ENCODE data around the gene MAP1A. TPM values are rescaled to one million over a fixed set of nuclear protein-coding genes. Genes with fewer than 3 reads are reported as not detected.

MAP1A gene
- total and polyA plus RNA-seq, 3 donors from 2014 or later, result 11.4 to 19.1 (median 17.7) TPM

DNA sequence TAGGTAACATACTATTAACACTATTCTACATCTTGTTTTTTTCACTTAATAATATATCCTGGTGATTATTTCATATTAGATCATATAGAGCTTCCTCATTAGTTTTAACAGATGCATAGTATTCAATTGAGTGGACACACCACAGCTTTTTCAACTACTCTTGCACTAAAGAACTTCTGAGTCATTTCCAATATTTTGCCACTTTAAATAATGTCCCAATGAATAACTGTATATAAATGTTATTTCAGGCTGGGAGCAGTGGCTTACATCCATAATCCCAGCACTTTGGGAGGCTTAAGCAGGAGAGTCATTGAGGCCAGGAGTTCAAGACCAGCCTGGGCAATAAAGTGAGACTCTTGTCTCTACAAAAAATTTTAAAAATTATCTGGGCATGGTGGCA lies 26.9 kb downstream of the MAP1A start:
- no peak overlapping the region for H3K4me3 ChIP-seq
- no peak for DNase-seq
- H3K27me3 ChIP-seq, result no peaks in the 10 kb centered on the region
- no peaks in the 10 kb centered on the region for H3K9me3 ChIP-seq
- intact Hi-C loops (cut with DNase I; ENCODE audit: low total_unique reads), result no loop called here
- no peak overlapping the region for H3K27ac ChIP-seq
- no peaks in the 10 kb centered on the region for H3K36me3 ChIP-seq (ENCODE audit: low read depth, missing control alignments)
- TF ChIP-seq, protein P1, sequence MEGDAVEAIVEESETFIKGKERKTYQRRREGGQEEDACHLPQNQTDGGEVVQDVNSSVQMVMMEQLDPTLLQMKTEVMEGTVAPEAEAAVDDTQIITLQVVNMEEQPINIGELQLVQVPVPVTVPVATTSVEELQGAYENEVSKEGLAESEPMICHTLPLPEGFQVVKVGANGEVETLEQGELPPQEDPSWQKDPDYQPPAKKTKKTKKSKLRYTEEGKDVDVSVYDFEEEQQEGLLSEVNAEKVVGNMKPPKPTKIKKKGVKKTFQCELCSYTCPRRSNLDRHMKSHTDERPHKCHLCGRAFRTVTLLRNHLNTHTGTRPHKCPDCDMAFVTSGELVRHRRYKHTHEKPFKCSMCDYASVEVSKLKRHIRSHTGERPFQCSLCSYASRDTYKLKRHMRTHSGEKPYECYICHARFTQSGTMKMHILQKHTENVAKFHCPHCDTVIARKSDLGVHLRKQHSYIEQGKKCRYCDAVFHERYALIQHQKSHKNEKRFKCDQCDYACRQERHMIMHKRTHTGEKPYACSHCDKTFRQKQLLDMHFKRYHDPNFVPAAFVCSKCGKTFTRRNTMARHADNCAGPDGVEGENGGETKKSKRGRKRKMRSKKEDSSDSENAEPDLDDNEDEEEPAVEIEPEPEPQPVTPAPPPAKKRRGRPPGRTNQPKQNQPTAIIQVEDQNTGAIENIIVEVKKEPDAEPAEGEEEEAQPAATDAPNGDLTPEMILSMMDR (IDR thresholded peaks at IDR 0.05), result no peak
- no peak for TF ChIP-seq POLR2A (IDR thresholded peaks at IDR 0.05)
- no peaks in the 10 kb centered on the region for H3K4me1 ChIP-seq

DNA sequence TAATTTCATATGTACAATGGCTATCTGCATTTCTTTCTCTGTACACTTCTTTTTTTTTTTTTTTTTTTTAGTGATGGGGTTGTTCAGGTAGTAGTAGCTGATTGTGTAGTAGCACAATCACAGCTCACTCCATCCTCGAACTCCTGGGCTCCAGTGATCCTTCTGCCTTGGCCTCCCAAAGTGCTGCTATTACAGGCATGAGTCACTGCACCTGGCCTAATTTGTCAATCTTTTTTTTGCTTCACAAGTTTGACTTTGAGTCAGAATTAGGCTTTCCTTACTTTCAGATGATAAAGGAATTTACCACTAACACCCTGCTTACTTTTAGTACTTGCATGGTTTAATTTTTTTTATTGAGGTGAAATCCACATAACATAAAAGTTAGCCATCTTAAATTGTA lies 28.0 kb downstream of the MAP1A start:
- WGBS, 2 donors, result 93 to 96% methylated on average over 1 of the region's 1 CpG
- DNase-seq, result no peak
- Histone ChIP-seq H3K4me1 (no peaks in the 10 kb centered on the region), H3K36me3 (ENCODE audit: low read depth, missing control alignments) (no peaks in the 10 kb centered on the region), H3K4me3 (no peak overlapping the region), H3K9me3 (no peaks in the 10 kb centered on the region), H3K27me3 (no peaks in the 10 kb centered on the region), H3K27ac (no peak overlapping the region)
- intact Hi-C loops (cut with DNase I; ENCODE audit: low total_unique reads), result no loop called here
- TF ChIP-seq, protein P1 (IDR thresholded peaks at IDR 0.05), result no peak
- no peak for TF ChIP-seq POLR2A (IDR thresholded peaks at IDR 0.05)

DNA sequence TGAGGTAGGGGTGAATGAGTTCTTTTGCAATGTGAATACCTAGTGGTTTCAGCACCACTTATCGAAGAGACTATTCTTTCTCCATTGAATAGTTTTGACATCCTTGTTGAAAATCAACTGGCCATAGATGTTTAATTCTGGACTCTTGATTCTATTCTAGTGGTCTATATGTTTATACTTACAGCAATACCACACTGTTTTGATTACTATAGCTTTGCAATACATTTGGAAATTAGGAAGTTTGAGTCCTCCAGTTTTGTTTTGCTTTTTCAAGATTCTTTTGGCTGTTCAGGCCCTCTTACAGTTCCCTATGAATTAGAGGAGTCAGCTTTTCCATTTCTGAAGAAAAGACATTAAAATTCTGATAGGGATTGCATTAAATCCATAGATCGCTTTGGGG lies 30.1 kb downstream of the MAP1A start:
- Histone ChIP-seq H3K4me3 (no peak overlapping the region), H3K27me3 (no peaks in the 10 kb centered on the region), H3K9me3 (no peaks in the 10 kb centered on the region), H3K4me1 (no peaks in the 10 kb centered on the region), H3K36me3 (ENCODE audit: low read depth, missing control alignments) (no peaks in the 10 kb centered on the region), H3K27ac (no peak overlapping the region)
- intact Hi-C loops (cut with DNase I; ENCODE audit: low total_unique reads), result no loop called here
- TF ChIP-seq POLR2A (IDR thresholded peaks at IDR 0.05), result no peak
- TF ChIP-seq, protein P1 (IDR thresholded peaks at IDR 0.05), result no peak
- WGBS, 2 donors, result 94 to 98% methylated on average over 2 of the region's 2 CpGs
- no peak for DNase-seq

DNA sequence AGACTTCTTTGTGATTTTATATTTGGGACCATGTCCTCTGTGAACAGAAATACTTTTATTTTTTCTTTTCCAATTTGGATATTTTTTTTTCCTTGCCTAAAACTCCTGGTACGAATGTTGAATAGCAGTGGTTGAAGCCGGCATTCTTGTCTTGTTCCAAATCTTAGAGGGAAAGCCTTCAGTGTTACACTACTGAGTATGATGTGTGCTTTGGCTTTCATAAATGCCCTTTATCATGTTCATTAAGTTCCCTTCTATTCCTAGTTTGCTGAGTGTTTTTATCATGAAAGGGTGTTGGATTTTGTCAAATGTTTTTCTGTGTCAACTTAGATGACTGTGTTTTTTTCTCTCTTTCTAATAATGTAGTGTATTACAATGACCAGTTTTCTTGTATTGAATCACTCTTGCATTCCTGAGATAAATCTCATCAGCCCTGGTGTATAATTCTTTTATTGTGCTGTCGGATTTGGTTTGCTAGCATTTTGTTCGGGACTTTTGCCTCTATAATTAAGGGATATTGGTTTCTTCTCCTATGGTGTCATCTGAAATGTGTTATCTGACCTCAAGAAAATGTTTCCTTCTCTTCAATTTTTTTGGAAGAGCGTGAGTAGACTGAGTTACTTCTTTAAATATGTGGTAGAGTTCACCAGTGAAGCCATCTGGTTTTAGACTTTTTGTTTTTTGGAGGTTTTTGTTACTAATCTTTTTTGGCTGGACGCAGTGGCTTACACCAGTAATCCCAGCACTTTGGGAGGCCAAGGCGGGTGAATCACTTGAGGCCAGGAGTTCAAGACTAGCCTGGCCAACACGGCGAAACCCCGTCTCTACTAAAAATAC lies 33.3 kb downstream of the MAP1A start:
- no peak for DNase-seq

More for the DNA sequence above, 33.3 kb downstream of the MAP1A start:
- intact Hi-C loops (cut with DNase I; ENCODE audit: low total_unique reads), result no loop called here
- no peaks in the 10 kb centered on the region for H3K27me3 ChIP-seq
- no peaks in the 10 kb centered on the region for H3K4me1 ChIP-seq
- peak overlapping the region in 1 of 2 donors; percentile 47 for H3K27ac ChIP-seq
- 38 to 42% methylated on average over 10 of the region's 10 CpGs for WGBS, 2 donors
- TF ChIP-seq, protein P1 (IDR thresholded peaks at IDR 0.05), result no peak
- no peak for TF ChIP-seq POLR2A (IDR thresholded peaks at IDR 0.05)
- no peaks in the 10 kb centered on the region for H3K9me3 ChIP-seq
- no peaks in the 10 kb centered on the region for H3K36me3 ChIP-seq (ENCODE audit: low read depth, missing control alignments)
- H3K4me3 ChIP-seq, result no peak overlapping the region

All from testis (tissue), 3 donors.